HepG2 (cell line): Measurements from ENCODE around the gene BTBD7. TPM values are rescaled to one million over a fixed set of nuclear protein-coding genes. Genes with fewer than 3 reads are reported as not detected.
A peak's percentile ranks its signal among the peaks of the same experiment; 100 is the strongest.

Experiments
- ATAC-seq: fragments of 200-7000 bp; cut with Tn5 transposase; 3 replicates; pipeline ENCODE4 v1.9.1; 2020; ENCODE audit warnings: mild to moderate bottlenecking, moderate library complexity
- BruUV-seq: library from RNA; stranded (reverse); fragments of 400-500 nt; replicated peaks from 2 replicates; lab custom pipeline; 2021; lab: Mats Ljungman, UMichigan
- CTCF ChIA-PET: fragments of 300-600 bp; formaldehyde crosslinking; extraction: SDS; loops from one replicate; lab custom pipeline; 2021; ENCODE audit warnings: low total read pairs, inconsistent platforms, low intra/inter-chr PET ratio; lab: Yijun Ruan, JAX
- POLR2A ChIA-PET: fragments of 350-600 bp; sonication (Branson Sonifier 250); formaldehyde crosslinking; loops from one replicate; lab custom pipeline; 2020; ENCODE audit warnings: antibody characterized with exemption, inconsistent platforms; lab: Yijun Ruan, JAX
- DNase-seq: peaks from one replicate; pipeline ENCODE4 v3.0.0-alpha.2; 2015; ENCODE audit warnings: low spot score
- FAIRE-seq: peaks from 3 replicates; lab custom pipeline; 2011; peaks lifted over from hg19 to GRCh38; lab: Jason Lieb, UNC
- H2AFZ ChIP-seq: one replicate; pipeline ENCODE4 v1.6.1; 2011; ENCODE audit warnings: low read length, inconsistent platforms
- H3K27ac ChIP-seq: fragments of 300-600 bp; 3 replicates; pipeline ENCODE4 v1.8.0; 2011; ENCODE audit warnings: mixed run types, mild to moderate bottlenecking, mixed read lengths, low read length, inconsistent platforms; ENCODE audit not compliant: insufficient read depth; ENCODE audit errors: extremely low read length
- H3K27me3 ChIP-seq, 2 experiments: fragments of 200-600 bp in 1 of 2; 2 replicates in 1 of 2; 3 replicates in 1 of 2; pipeline versions ENCODE4 v1.6.0 to v1.8.0; 2011; ENCODE audit warnings: low read length in 2 of 2, mild to moderate bottlenecking in 2 of 2, moderate library complexity in 2 of 2, inconsistent platforms in 1 of 2; ENCODE audit not compliant: insufficient read depth in 2 of 2, control insufficient read depth in 1 of 2
- H3K36me3 ChIP-seq, 2 experiments: fragments of 200-600 bp in 1 of 2; replicated peaks in 1 of 2; 2 replicates in 1 of 2; 3 replicates in 1 of 2; pipeline versions ENCODE4 v1.5.1 to v1.8.0; 2011; ENCODE audit warnings: low read length in 2 of 2, inconsistent platforms in 1 of 2; ENCODE audit not compliant: insufficient read depth in 2 of 2, control insufficient read depth in 1 of 2
- H3K4me1 ChIP-seq: 2 replicates; pipeline ENCODE4 v1.5.1; 2012; ENCODE audit warnings: low read length, inconsistent platforms; ENCODE audit not compliant: insufficient read depth
- H3K4me2 ChIP-seq: 2 replicates; pipeline ENCODE4 v1.6.0; 2011; ENCODE audit warnings: low read depth, low read length, inconsistent platforms
- H3K4me3 ChIP-seq, 3 experiments: fragments of 200-600 bp in 1 of 3; sonication (generic), shearing (Covaris generic) in 1 of 3; replicated peaks in 1 of 3; 2 replicates each; pipeline ENCODE4 v1.5.1; 2011 to 2016; ENCODE audit warnings: low read length in 3 of 3, inconsistent platforms in 2 of 3, low read depth in 2 of 3, mild to moderate bottlenecking in 2 of 3, control low read depth in 1 of 3, mixed read lengths in 1 of 3; ENCODE audit not compliant: insufficient read depth in 1 of 3
- H3K79me2 ChIP-seq: one replicate; pipeline ENCODE4 v1.6.1; 2011; ENCODE audit warnings: low read length, inconsistent platforms; ENCODE audit not compliant: insufficient read depth
- H3K9ac ChIP-seq: 2 replicates; pipeline ENCODE4 v1.6.0; 2011; ENCODE audit warnings: mild to moderate bottlenecking, low read depth, low read length, inconsistent platforms; ENCODE audit not compliant: insufficient read depth
- H3K9me3 ChIP-seq: 2 replicates; pipeline ENCODE4 v1.5.1; 2012; ENCODE audit warnings: mild to moderate bottlenecking, low read length
- H4K20me1 ChIP-seq: 2 replicates; pipeline ENCODE4 v1.6.0; 2011; ENCODE audit warnings: inconsistent platforms, mild to moderate bottlenecking, low read length, moderate library complexity; ENCODE audit not compliant: insufficient read depth
- CEBPB ChIP-seq: IDR thresholded peaks from 2 replicates; pipeline ENCODE4 v1.6.1; 2011; ENCODE audit warnings: low read depth, low read length, improper control_type of control experiment, borderline replicate concordance
- CEBPG ChIP-seq: IDR thresholded peaks from 2 replicates; pipeline ENCODE4 v1.6.1; 2016
- ELF3 ChIP-seq: IDR thresholded peaks from 2 replicates; pipeline ENCODE4 v1.6.1; 2016; ENCODE audit warnings: missing genetic modification reagents, missing compliant biosample characterization
- ETV6 ChIP-seq: sonication (generic); formaldehyde crosslinking; conservative IDR thresholded peaks from 2 replicates; pipeline ENCODE4 v1.4.0; 2020; ENCODE audit warnings: missing genetic modification reagents
- FOXK1 ChIP-seq: sonication (generic); formaldehyde crosslinking; IDR thresholded peaks from 2 replicates; pipeline ENCODE4 v1.4.0; 2020; ENCODE audit warnings: low read depth, missing genetic modification reagents, borderline replicate concordance
- HNRNPUL1 ChIP-seq: fragments of 200-400 bp; formaldehyde crosslinking; IDR thresholded peaks from 2 replicates; pipeline ENCODE4 v1.6.1; 2017; ENCODE audit warnings: low read depth, mild to moderate bottlenecking, low read length, moderate library complexity
- IKZF5 ChIP-seq: IDR thresholded peaks from 2 replicates; pipeline ENCODE4 v1.6.1; 2018; ENCODE audit warnings: missing genetic modification reagents, mild to moderate bottlenecking, missing compliant biosample characterization
- MTF2 ChIP-seq: sonication (generic); formaldehyde crosslinking; IDR thresholded peaks from 2 replicates; pipeline ENCODE4 v1.5.0; 2020; ENCODE audit warnings: missing genetic modification reagents, borderline replicate concordance
- PAXIP1 ChIP-seq: sonication (generic); formaldehyde crosslinking; conservative IDR thresholded peaks from 2 replicates; pipeline ENCODE4 v1.4.0; 2020; ENCODE audit warnings: mild to moderate bottlenecking, missing genetic modification reagents, moderate library complexity
- REL ChIP-seq: sonication (generic); formaldehyde crosslinking; conservative IDR thresholded peaks from 2 replicates; pipeline ENCODE4 v1.8.0; 2022; ENCODE audit warnings: mild to moderate bottlenecking, missing genetic modification reagents, moderate library complexity
- SOX13 ChIP-seq, 3 experiments: fragments of 450-650 bp in 1 of 3; sonication (generic) in 1 of 3; formaldehyde crosslinking in 1 of 3; IDR thresholded peaks in 2 of 3; conservative IDR thresholded peaks in 1 of 3; 2 replicates each; pipeline versions ENCODE4 v1.5.0 to v1.6.1; 2016 to 2020; ENCODE audit warnings: antibody characterized with exemption in 1 of 3, mild to moderate bottlenecking in 1 of 3, missing compliant biosample characterization in 1 of 3, missing genetic modification reagents in 1 of 3, moderate library complexity in 1 of 3
- TCF7 ChIP-seq: sonication (generic); IDR thresholded peaks from 2 replicates; pipeline ENCODE4 v1.6.1; 2016; ENCODE audit warnings: antibody characterized with exemption, low read depth
- TGIF2 ChIP-seq: IDR thresholded peaks from 2 replicates; pipeline ENCODE4 v1.6.1; 2016; ENCODE audit warnings: control low read depth, missing compliant biosample characterization
- ZFP36L1 ChIP-seq: sonication (generic); formaldehyde crosslinking; IDR thresholded peaks from 2 replicates; pipeline ENCODE4 v1.8.0; 2022; ENCODE audit warnings: mild to moderate bottlenecking, missing genetic modification reagents, moderate library complexity
- ZNF136 ChIP-seq: sonication (generic); formaldehyde crosslinking; IDR thresholded peaks from 2 replicates; pipeline ENCODE4 v1.8.1; 2022; ENCODE audit warnings: low read depth, mild to moderate bottlenecking, moderate library complexity, missing genetic modification reagents
- ZNF572 ChIP-seq: sonication (generic); formaldehyde crosslinking; IDR thresholded peaks from 2 replicates; pipeline ENCODE4 v1.5.1; 2020; ENCODE audit warnings: mild to moderate bottlenecking, missing genetic modification reagents
- WGBS: methylation state at CpG from one replicate; pipeline ENCODE4 v1.1.6; 2017; ENCODE audit warnings: low lambda C conversion rate; 5-methylcytosine and 5-hydroxymethylcytosine counted together
- in situ Hi-C: cut with HindIII; loops from 2 replicates; pipeline ENCODE4 v1.10.0; 2017; ENCODE audit warnings: low pct_unique_long_range_greater_than_20kb; ENCODE audit not compliant: extremely low pct_ligation_motif_present
- intact Hi-C: fragments of 100-400 bp; cut with micrococcal nuclease; formaldehyde crosslinking; loops from one replicate; pipeline ENCODE4 v1.10.0; 2022; ENCODE audit not compliant: unreplicated experiment
- polyA plus RNA-seq, 8 experiments: library from polyadenylated mRNA; depleted of rRNA in 3 of 8; stranded (reverse) in 7 of 8; unstranded in 1 of 8; fragments of >200 nt; fragmentation: Illumina TruSeq in 4 of 8; extraction: Trizol in 4 of 8; gene quantifications; 2 replicates each; pipeline versions ENCODE4 v1.2.1 to v1.2.3, GENCODE V29; 2011 to 2016; ENCODE audit warnings: low read depth in 4 of 8, missing spikeins in 1 of 8, mixed read lengths in 1 of 8; ENCODE audit not compliant: insufficient read depth in 1 of 8
- total RNA-seq, 5 experiments: library from RNA; depleted of rRNA; stranded (reverse); fragments of >200 nt; fragmentation: Illumina TruSeq; extraction: Trizol; gene quantifications; 2 replicates each; pipeline ENCODE4 v1.2.3, GENCODE V29; 2016; ENCODE audit warnings: low read depth in 1 of 5
- TF ChIP-seq, protein P1 (sequence below): sonication (generic); formaldehyde crosslinking; IDR thresholded peaks from 2 replicates; pipeline ENCODE4 v1.4.0; 2020; ENCODE audit warnings: missing genetic modification reagents

BTBD7 gene
- total and polyA plus RNA-seq, 2 of the 13 experiments (the other 11 are each of a cell fraction or from before 2014, with no cell fraction given) = 11.6 to 15.2 TPM

DNA sequence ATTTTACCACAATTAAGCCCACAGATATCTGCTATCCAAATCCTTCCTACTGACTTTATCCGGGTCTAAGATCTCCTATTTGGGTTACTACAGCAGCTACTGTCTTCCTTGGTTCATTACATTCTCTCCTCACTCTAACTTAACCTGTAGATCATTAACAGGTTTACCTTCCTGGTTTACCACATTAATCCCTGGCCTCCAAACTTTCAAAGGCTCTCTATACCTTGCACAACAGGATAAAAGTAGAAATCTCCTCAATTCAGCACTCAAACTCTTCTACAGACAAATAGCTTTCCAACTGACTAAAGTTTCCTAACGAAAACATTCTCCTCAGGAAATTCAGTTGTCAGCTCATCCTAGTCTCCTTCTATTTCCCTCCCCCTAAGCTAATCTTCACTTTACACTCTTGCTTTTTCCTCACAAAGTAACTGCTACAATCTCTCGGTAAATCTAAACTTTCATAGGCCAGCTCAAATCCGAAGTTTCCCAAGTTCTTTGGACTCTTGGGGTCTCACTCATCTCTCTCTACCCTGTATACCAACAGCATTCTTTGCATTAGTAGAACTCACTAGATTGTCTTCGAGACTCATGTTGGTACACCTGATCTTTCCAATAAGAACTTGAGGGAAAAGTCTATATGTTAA, 2.7 kb downstream of the BTBD7 start:
- CTCF ChIA-PET = no interaction called here
- in situ Hi-C loops = no loop called here
- Histone ChIP-seq H3K27me3 (no peaks in the 10 kb centered on the region; a peak in 1 of 5 replicates), H4K20me1 (peaks cover 27% of the 10 kb centered on the region), H3K27ac (peak overlapping the region; percentile 56), H3K4me2 (peak overlapping the region; percentile 83), H3K9ac (peak overlapping the region; percentile 54; the same call in 1 of the 2 replicates), H2AFZ (no peak overlapping the region), H3K4me1 (peaks cover 55% of the 10 kb centered on the region), H3K9me3 (no peaks in the 10 kb centered on the region), H3K36me3 (no peaks in the 10 kb centered on the region), H3K79me2 (peaks cover 74% of the 10 kb centered on the region), H3K4me3 (peak overlapping the region; percentile 33 to 79 (median 77); a peak in 5 of 6 replicates)
- ATAC-seq (peak; percentile 53), DNase-seq (peak; percentile 69), FAIRE-seq (peak; percentile 67)
- WGBS = under 1% methylated on average over 5 of the region's 5 CpGs
- intact Hi-C loops = loop anchor here (5.0 to 10.0 kb wide), 2 partner anchors 45 to 123 kb away; partner anchors contain the start of genes GON7 and UBR7
- POLR2A ChIA-PET = interaction anchor here (1.2 to 2.1 kb wide), 2 partner anchors 13 to 123 kb away, joined by 3 to 8 read pairs; partner anchors contain the start of genes GON7 and UBR7
- BruUV-seq = TSS peak; percentile 38
- TF ChIP-seq IKZF5 (CRISPR knock-in tag) (no peak), SOX13 (IDR thresholded peaks at IDR 0.05) (no peak), SOX13 (CRISPR knock-in tag; conservative IDR thresholded peaks at IDR 0.05 in 1 of 2, IDR thresholded peaks at IDR 0.05 in 1 of 2) (peak in 1 of 2 experiments; percentile 40; a peak in 1 of 4 replicates), ELF3 (CRISPR knock-in tag) (peak; percentile 59; the same call in 1 of the 2 replicates), CEBPB (peak; percentile 60; the same call in 1 of the 2 replicates), FOXK1 (CRISPR knock-in tag) (no peak), ZFP36L1 (CRISPR knock-in tag) (no peak), ZNF136 (CRISPR knock-in tag) (no peak), TCF7 (peak; percentile 65; the same call in 1 of the 2 replicates), ZNF572 (no peak), HNRNPUL1 (0 out of 2 replicates have a peak, but pooled peaks have one; percentile 31), MTF2 (CRISPR knock-in tag) (no peak), PAXIP1 (peak; percentile 43; the same call in 1 of the 2 replicates), ETV6 (CRISPR knock-in tag) (no peak), CEBPG (CRISPR knock-in tag) (peak; percentile 63; the same call in 1 of the 2 replicates), TGIF2 (CRISPR knock-in tag) (no peak), REL (no peak)
- TF ChIP-seq, protein P1, sequence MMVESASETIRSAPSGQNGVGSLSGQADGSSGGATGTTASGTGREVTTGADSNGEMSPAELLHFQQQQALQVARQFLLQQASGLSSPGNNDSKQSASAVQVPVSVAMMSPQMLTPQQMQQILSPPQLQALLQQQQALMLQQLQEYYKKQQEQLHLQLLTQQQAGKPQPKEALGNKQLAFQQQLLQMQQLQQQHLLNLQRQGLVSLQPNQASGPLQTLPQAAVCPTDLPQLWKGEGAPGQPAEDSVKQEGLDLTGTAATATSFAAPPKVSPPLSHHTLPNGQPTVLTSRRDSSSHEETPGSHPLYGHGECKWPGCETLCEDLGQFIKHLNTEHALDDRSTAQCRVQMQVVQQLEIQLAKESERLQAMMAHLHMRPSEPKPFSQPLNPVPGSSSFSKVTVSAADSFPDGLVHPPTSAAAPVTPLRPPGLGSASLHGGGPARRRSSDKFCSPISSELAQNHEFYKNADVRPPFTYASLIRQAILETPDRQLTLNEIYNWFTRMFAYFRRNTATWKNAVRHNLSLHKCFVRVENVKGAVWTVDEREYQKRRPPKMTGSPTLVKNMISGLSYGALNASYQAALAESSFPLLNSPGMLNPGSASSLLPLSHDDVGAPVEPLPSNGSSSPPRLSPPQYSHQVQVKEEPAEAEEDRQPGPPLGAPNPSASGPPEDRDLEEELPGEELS = peak; percentile 73
